BJ (cell line): ENCODE data around the gene DLG5. TPM values are rescaled to one million over a fixed set of nuclear protein-coding genes. Genes with fewer than 3 reads are reported as not detected.

ENCODE experiments used
- CTCF ChIA-PET: fragments of 350-600 bp; formaldehyde crosslinking; extraction: SDS; loops from one replicate; lab custom pipeline; 2021; ENCODE audit warnings: antibody characterized with exemption, inconsistent platforms; lab: Yijun Ruan, JAX
- POLR2A ChIA-PET: fragments of 300-600 bp; sonication (Branson Sonifier 250); formaldehyde crosslinking; extraction: SDS; loops from one replicate; lab custom pipeline; 2021; ENCODE audit warnings: antibody characterized with exemption; lab: Charles Lee
- DNase-seq: peaks from one replicate; pipeline ENCODE4 v3.0.0-alpha.2; 2011; ENCODE audit warnings: low read depth
- H3K27me3 ChIP-seq: 2 replicates; pipeline ENCODE4 v1.6.0; 2011; ENCODE audit warnings: low read length; ENCODE audit not compliant: control insufficient read depth, insufficient read depth
- H3K36me3 ChIP-seq: 2 replicates; pipeline ENCODE4 v1.5.1; 2011; ENCODE audit warnings: low read length; ENCODE audit not compliant: control insufficient read depth, insufficient read depth
- H3K4me3 ChIP-seq: 2 replicates; pipeline ENCODE4 v1.5.1; 2011; ENCODE audit warnings: low read depth, mild to moderate bottlenecking, control low read depth, low read length
- polyA plus RNA-seq: library from polyadenylated mRNA; depleted of rRNA; stranded (reverse); fragments of >200 nt; gene quantifications from 2 replicates; pipeline ENCODE4 v1.2.3, GENCODE V29; 2011
- TF ChIP-seq, protein P1 (sequence below): IDR thresholded peaks from 2 replicates; pipeline ENCODE4 v1.5.1; 2011; ENCODE audit warnings: low read depth, mild to moderate bottlenecking, control low read depth, inconsistent platforms, low read length, moderate library complexity; ENCODE audit not compliant: insufficient read depth

Gene DLG5
- polyA plus RNA-seq, 1 experiment = 21.9 TPM

DNA sequence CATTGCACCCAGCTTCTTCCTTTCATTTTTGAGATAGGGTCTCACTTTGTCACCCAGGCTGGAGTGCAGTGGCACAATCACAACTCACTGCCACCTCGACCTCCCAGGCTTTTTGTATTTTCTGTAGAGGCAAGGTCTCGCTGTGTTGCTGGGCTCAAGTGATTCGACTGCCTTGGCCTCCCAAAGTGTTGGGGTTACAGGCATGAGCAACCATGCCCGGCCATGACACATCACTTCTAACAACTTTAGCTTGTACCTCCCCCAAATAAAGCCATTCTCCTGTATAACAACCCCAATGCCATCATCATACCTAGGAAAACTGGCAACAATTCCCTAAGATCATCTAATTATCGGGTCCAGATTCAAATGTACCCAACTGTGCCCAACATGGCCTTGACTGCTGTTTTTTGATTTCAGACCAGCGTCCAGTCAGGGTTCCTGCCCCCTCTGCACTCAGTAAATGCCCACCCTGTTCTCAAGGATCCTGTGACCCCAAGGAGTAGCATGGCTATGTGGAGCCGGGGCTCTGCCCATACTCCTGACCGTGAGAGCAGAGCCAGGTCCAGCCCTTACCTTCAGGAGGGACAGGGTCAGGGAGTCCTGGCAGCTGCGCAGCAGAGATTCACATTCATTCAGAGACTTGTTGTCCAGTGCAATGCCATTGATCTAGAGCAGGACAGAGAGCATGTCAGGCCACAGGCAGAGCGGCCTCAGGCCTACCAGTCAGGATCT is 102.6 kb downstream of the DLG5 start:
- H3K27me3 ChIP-seq = no peaks in the 10 kb centered on the region
- no peak overlapping the region for H3K4me3 ChIP-seq
- TF ChIP-seq, protein P1, sequence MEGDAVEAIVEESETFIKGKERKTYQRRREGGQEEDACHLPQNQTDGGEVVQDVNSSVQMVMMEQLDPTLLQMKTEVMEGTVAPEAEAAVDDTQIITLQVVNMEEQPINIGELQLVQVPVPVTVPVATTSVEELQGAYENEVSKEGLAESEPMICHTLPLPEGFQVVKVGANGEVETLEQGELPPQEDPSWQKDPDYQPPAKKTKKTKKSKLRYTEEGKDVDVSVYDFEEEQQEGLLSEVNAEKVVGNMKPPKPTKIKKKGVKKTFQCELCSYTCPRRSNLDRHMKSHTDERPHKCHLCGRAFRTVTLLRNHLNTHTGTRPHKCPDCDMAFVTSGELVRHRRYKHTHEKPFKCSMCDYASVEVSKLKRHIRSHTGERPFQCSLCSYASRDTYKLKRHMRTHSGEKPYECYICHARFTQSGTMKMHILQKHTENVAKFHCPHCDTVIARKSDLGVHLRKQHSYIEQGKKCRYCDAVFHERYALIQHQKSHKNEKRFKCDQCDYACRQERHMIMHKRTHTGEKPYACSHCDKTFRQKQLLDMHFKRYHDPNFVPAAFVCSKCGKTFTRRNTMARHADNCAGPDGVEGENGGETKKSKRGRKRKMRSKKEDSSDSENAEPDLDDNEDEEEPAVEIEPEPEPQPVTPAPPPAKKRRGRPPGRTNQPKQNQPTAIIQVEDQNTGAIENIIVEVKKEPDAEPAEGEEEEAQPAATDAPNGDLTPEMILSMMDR = no peak
- ChIA-PET POLR2A (no interaction called here), CTCF (interaction anchor here (1.5 to 1.9 kb wide), 2 partner anchors 10 to 13 kb away, joined by 3 to 5 read pairs; no protein-coding TSS in a partner anchor)
- peaks cover 19% of the 10 kb centered on the region for H3K36me3 ChIP-seq
- no peak for DNase-seq

DNA sequence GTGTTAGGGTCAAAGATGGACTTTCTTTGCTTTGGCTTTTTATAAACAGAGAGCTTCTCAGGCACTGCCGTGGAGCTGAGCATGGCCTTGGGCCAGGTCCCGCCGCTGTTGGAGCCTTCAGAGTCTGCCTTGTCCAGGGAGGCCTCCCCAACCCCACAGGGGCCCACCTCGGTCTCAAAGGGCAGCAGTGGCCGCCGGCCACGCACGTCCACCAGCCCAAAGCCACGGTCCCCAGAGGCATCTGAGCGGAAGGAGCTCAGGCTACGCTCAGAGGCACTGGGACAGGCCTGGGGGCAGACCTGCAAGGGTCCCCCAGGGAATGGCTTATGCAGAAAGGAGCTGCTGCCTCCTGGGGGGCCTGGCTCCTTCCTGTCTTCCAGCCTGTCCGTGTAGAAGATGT is 105.0 kb downstream of the DLG5 start:
- ChIA-PET CTCF (interaction anchor here (1.0 to 1.1 kb wide), 2 partner anchors 35 to 110 kb away, joined by 3 to 4 read pairs; no protein-coding TSS in a partner anchor), POLR2A (no interaction called here)
- TF ChIP-seq, protein P1 = no peak
- H3K27me3 ChIP-seq = no peaks in the 10 kb centered on the region
- H3K36me3 ChIP-seq = peaks cover 36% of the 10 kb centered on the region
- no peak overlapping the region for H3K4me3 ChIP-seq
- DNase-seq = no peak

DNA sequence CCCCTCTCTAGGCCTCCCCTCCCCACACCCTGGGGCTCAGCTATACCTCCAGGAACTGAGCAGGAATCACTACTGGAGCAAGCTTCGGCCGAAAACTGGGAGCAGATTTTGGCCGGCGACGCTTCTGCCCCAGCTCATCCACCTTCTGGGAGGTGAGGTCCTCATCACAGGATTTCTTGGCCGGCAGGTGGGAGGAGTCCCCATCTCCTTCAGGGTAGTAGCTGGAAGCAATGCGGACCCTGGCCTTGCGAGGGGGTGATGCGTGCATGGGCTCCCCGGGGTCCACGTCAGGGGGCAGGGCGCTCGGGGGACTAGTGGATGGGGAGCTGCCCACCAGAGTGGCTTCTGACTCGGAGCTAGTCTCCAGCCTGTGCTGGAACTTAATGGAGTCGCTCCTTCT is 105.5 kb downstream of the DLG5 start:
- CTCF ChIA-PET = interaction anchor here (1.0 to 1.1 kb wide), 2 partner anchors 36 to 110 kb away, joined by 3 to 4 read pairs; no protein-coding TSS in a partner anchor
- H3K27me3 ChIP-seq = no peaks in the 10 kb centered on the region
- H3K36me3 ChIP-seq = peaks cover 40% of the 10 kb centered on the region
- POLR2A ChIA-PET = no interaction called here
- H3K4me3 ChIP-seq = no peak overlapping the region
- no peak for DNase-seq
- TF ChIP-seq, protein P1 = no peak

DNA sequence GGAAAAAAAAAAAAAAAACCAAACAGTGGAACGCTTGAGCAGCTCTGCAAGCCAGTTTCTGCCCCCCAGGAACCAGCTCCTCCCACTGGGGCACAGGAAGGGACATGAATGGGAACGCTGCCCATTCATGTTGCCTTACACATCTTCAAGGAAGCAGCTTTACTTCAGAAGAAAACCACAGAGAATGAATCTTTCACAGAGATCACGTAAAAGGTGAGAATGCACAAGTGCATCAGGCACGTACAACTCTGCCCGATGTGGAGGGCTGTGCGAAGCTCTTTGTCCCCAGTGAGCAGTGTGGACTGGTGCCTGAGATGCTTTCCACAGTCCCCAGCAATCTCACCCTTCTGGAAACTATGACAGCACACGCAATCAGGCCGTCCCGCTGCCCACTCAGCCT is 106.2 kb downstream of the DLG5 start:
- peaks cover 40% of the 10 kb centered on the region for H3K36me3 ChIP-seq
- POLR2A ChIA-PET = no interaction called here
- no peak overlapping the region for H3K4me3 ChIP-seq
- no peaks in the 10 kb centered on the region for H3K27me3 ChIP-seq
- CTCF ChIA-PET = interaction anchor here (1.2 kb wide), 1 partner anchor 155 kb away, joined by 4 read pairs; no protein-coding TSS in a partner anchor
- TF ChIP-seq, protein P1 = no peak
- no peak for DNase-seq

DNA sequence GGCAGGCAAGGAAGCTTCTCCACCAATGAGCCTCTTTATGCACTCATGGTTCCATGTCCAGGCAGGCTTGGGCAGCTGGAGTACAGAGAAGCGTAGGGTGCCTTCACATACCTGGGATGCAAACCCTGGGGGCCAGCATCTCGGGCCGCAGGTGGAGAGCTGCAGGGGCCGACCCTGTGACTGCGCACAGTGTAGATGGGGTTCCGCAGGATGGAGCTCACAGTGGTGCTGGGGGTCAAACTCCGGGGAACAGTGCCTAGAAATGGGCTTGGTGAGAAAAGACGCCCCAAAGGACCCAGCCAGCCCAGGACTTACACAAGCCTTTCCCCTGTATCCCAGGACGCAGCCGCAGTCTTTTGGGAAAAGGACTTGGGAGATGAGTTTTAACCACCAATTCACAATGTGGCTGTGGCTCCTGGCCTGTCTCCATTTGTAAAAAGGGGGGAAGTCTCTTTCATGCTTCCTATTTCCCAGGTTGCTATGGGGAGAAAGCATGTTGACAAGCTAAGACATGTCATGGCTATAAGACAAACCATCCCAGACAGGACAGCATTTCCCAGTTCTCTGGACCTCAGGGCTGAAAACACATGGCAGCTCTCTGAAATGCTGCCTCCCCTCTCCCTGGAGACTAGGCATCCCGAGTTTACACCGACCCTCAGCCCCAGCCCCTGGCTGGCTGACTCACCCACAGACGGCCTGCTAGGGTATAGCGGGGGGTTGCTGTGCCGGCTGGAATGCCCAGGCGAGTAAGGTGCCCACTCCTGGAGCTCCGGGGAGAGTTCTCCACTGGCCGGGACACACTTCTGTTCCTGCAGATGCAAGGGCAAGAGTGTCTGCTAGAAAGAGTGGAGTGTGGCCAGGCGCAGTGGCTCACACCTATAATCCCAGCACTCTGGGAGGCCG is 107.1 kb downstream of the DLG5 start:
- Histone ChIP-seq H3K4me3 (no peak overlapping the region), H3K36me3 (peaks cover 42% of the 10 kb centered on the region), H3K27me3 (no peaks in the 10 kb centered on the region)
- DNase-seq = no peak
- POLR2A ChIA-PET = no interaction called here
- TF ChIP-seq, protein P1 = no peak
- CTCF ChIA-PET = interaction anchor here (1.2 kb wide), 1 partner anchor 156 kb away, joined by 4 read pairs; no protein-coding TSS in a partner anchor
